Thyroid gland (tissue), 4 donors: ENCODE data around the gene PBX3.

Experiments used
- POLR2A ChIP-seq, 2 donors: fragments of 450-650 bp; IDR thresholded peaks; one replicate each; pipeline ENCODE4 v1.6.1; 2017; ENCODE audit warnings: antibody characterized with exemption in 2 of 2, mild to moderate bottlenecking in 2 of 2, moderate library complexity in 1 of 2
- TF ChIP-seq, protein P1 (sequence below), 6 experiments: fragments of 200-600 bp in 3 of 6; fragments of 450-650 bp in 3 of 6; sonication (generic) in 3 of 6; IDR thresholded peaks; one replicate each; pipeline ENCODE4 v1.5.1; 2016 to 2019; ENCODE audit warnings: antibody characterized with exemption in 6 of 6, mild to moderate bottlenecking in 2 of 6, inconsistent platforms in 1 of 6, moderate library complexity in 1 of 6

DNA sequence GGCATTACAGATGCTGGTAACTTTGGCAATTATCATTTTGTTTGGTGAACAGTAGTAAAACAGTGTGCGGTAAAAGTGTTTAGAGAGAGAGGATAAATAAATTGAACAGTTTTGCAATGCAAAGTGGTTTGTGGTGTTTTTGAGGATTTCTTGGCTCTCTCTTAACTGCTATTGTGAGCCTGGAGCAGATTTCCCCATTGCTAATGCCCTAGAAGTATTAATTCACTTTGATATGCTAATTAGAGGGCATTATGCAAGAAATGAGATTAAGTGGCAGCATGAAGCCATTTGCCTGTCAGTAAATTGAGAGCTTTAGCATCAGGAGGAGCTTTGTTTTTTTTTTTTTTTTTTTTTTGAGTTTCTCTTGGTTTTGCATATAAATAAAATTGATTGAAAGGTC is 8.2 kb downstream of the PBX3 start:
- TF ChIP-seq, protein P1, sequence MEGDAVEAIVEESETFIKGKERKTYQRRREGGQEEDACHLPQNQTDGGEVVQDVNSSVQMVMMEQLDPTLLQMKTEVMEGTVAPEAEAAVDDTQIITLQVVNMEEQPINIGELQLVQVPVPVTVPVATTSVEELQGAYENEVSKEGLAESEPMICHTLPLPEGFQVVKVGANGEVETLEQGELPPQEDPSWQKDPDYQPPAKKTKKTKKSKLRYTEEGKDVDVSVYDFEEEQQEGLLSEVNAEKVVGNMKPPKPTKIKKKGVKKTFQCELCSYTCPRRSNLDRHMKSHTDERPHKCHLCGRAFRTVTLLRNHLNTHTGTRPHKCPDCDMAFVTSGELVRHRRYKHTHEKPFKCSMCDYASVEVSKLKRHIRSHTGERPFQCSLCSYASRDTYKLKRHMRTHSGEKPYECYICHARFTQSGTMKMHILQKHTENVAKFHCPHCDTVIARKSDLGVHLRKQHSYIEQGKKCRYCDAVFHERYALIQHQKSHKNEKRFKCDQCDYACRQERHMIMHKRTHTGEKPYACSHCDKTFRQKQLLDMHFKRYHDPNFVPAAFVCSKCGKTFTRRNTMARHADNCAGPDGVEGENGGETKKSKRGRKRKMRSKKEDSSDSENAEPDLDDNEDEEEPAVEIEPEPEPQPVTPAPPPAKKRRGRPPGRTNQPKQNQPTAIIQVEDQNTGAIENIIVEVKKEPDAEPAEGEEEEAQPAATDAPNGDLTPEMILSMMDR (IDR thresholded peaks at IDR 0.05), result no peak
- no peak for TF ChIP-seq POLR2A (IDR thresholded peaks at IDR 0.05)
